Measurements from ENCODE around the gene COQ7.

GRCh38 chr16:19119564-19119963 is 52.1 kb downstream of the COQ7 start:
- no peak for TF ChIP-seq POLR2AphosphoS5 (IDR thresholded peaks at IDR 0.05; ENCODE audit: low read depth, low read length)
- TF ChIP-seq POLR2A (IDR thresholded peaks at IDR 0.05; ENCODE audit: low read depth, low read length): no peak
- no peak for TF ChIP-seq TAF1 (IDR thresholded peaks at IDR 0.05; ENCODE audit: borderline replicate concordance, low read depth, low read length)

Measured in GM12892 (cell line).